Activated T-cell treated with anti-CD3 and anti-CD28 coated beads for 1 hour (primary cell): ENCODE measurements around the gene IGLL1.

ENCODE experiments used
- DNase-seq: peaks from one replicate; pipeline ENCODE4 v3.0.0-alpha.2; 2020; ENCODE audit warnings: low read depth

The IGLL1 gene

GRCh38 chr22:23527971-23528740 is 51.9 kb downstream of the IGLL1 start:
- DNase-seq = no peak

GRCh38 chr22:23526596-23527316 is 53.3 kb downstream of the IGLL1 start:
- no peak for DNase-seq

GRCh38 chr22:23525510-23525909 is 54.6 kb downstream of the IGLL1 start:
- DNase-seq = no peak

- no peak for DNase-seq
Observed at GRCh38 chr22:23524226-23524625, 55.9 kb downstream of the IGLL1 start.

GRCh38 chr22:23523713-23524112 is 56.4 kb downstream of the IGLL1 start:
- no peak for DNase-seq
